KMS-11 (cell line): ENCODE data around the gene FOXD2.

Experiments
- H2AFZ ChIP-seq: fragments of 200-600 bp; sonication (generic); 2 replicates; pipeline ENCODE4 v1.6.1; 2016; ENCODE audit warnings: antibody characterized with exemption, mixed run types, low read depth
- H3K27ac ChIP-seq: fragments of 200-600 bp; sonication (generic); 2 replicates; pipeline ENCODE4 v1.6.1; 2016; ENCODE audit warnings: mild to moderate bottlenecking, mixed run types
- H3K27me3 ChIP-seq: fragments of 200-600 bp; sonication (generic); 2 replicates; pipeline ENCODE4 v1.6.1; 2017; ENCODE audit warnings: mild to moderate bottlenecking, low read depth, mixed run types, moderate library complexity; ENCODE audit not compliant: insufficient read depth
- H3K36me3 ChIP-seq: fragments of 200-600 bp; sonication (generic); 2 replicates; pipeline ENCODE4 v1.6.1; 2017; ENCODE audit warnings: mild to moderate bottlenecking, mixed run types; ENCODE audit not compliant: insufficient read depth
- H3K4me1 ChIP-seq: fragments of 200-600 bp; sonication (generic); 2 replicates; pipeline ENCODE4 v1.6.1; 2016; ENCODE audit warnings: mild to moderate bottlenecking, low read depth, mixed run types; ENCODE audit not compliant: poor library complexity, severe bottlenecking
- H3K4me2 ChIP-seq: fragments of 200-600 bp; sonication (generic); 2 replicates; pipeline ENCODE4 v1.7.0; 2016; ENCODE audit warnings: mild to moderate bottlenecking, mixed run types
- H3K4me3 ChIP-seq: fragments of 200-600 bp; sonication (generic); IDR thresholded peaks from 2 replicates; pipeline ENCODE4 v1.6.1; 2017; ENCODE audit warnings: low read depth, low read length, mixed read lengths; ENCODE audit not compliant: insufficient read depth
- H3K79me2 ChIP-seq: fragments of 200-600 bp; sonication (generic); 2 replicates; pipeline ENCODE4 v1.6.1; 2016; ENCODE audit warnings: low read depth, mixed run types; ENCODE audit not compliant: insufficient read depth
- H3K9ac ChIP-seq: fragments of 200-600 bp; sonication (generic); 2 replicates; pipeline ENCODE4 v1.6.1; 2016; ENCODE audit warnings: mild to moderate bottlenecking, mixed run types
- H4K20me1 ChIP-seq: fragments of 200-600 bp; sonication (generic); 2 replicates; pipeline ENCODE4 v1.6.1; 2016; ENCODE audit warnings: mild to moderate bottlenecking, mixed run types; ENCODE audit not compliant: insufficient read depth
- CTCF ChIP-seq: fragments of 200-600 bp; sonication (generic); conservative IDR thresholded peaks from 2 replicates; pipeline ENCODE4 v1.6.1; 2017; ENCODE audit warnings: low read depth, mild to moderate bottlenecking, antibody characterized with exemption, low read length, moderate library complexity, mixed read lengths

FOXD2 gene

GRCh38 chr1:47432071-47433036 is 5.5 kb upstream of the FOXD2 start:
- Histone ChIP-seq H3K27ac (no peak overlapping the region), H3K36me3 (no peaks in the 10 kb centered on the region), H3K4me3 (no peak overlapping the region), H3K27me3 (no peaks in the 10 kb centered on the region), H3K79me2 (peaks cover 10% of the 10 kb centered on the region; the same call in 1 of the 2 replicates), H4K20me1 (no peaks in the 10 kb centered on the region), H3K9ac (no peak overlapping the region), H2AFZ (no peak overlapping the region), H3K4me2 (no peak overlapping the region), H3K4me1 (peaks cover 8% of the 10 kb centered on the region)
- TF ChIP-seq CTCF = no peak

- no peaks in the 10 kb centered on the region for H4K20me1 ChIP-seq
- H3K36me3 ChIP-seq = no peaks in the 10 kb centered on the region
- no peak overlapping the region for H3K4me3 ChIP-seq
- no peak for TF ChIP-seq CTCF
- no peak overlapping the region for H3K9ac ChIP-seq
- no peaks in the 10 kb centered on the region for H3K27me3 ChIP-seq
- H3K4me1 ChIP-seq = peaks cover 8% of the 10 kb centered on the region
- no peak overlapping the region for H3K27ac ChIP-seq
- peaks cover 10% of the 10 kb centered on the region; the same call in 1 of the 2 replicates for H3K79me2 ChIP-seq
- no peak overlapping the region for H2AFZ ChIP-seq
- no peak overlapping the region for H3K4me2 ChIP-seq
Observed at GRCh38 chr1:47433037-47433421, 4.8 kb upstream of the FOXD2 start.

GRCh38 chr1:47433477-47434050 is 4.3 kb upstream of the FOXD2 start:
- Histone ChIP-seq H3K4me3 (no peak overlapping the region), H4K20me1 (no peaks in the 10 kb centered on the region), H3K36me3 (no peaks in the 10 kb centered on the region), H3K4me1 (peaks cover 8% of the 10 kb centered on the region), H2AFZ (no peak overlapping the region), H3K9ac (no peak overlapping the region), H3K4me2 (no peak overlapping the region), H3K27me3 (no peaks in the 10 kb centered on the region), H3K27ac (no peak overlapping the region), H3K79me2 (peaks cover 10% of the 10 kb centered on the region; the same call in 1 of the 2 replicates)
- TF ChIP-seq CTCF = no peak

- no peaks in the 10 kb centered on the region for H3K27me3 ChIP-seq
- no peak for TF ChIP-seq CTCF
- no peak overlapping the region for H2AFZ ChIP-seq
- peaks cover 8% of the 10 kb centered on the region for H3K4me1 ChIP-seq
- no peak overlapping the region for H3K4me2 ChIP-seq
- H3K4me3 ChIP-seq = no peak overlapping the region
- no peaks in the 10 kb centered on the region for H4K20me1 ChIP-seq
- no peak overlapping the region for H3K9ac ChIP-seq
- no peaks in the 10 kb centered on the region for H3K36me3 ChIP-seq
- H3K79me2 ChIP-seq = peaks cover 10% of the 10 kb centered on the region; the same call in 1 of the 2 replicates
- no peak overlapping the region for H3K27ac ChIP-seq
Observed at GRCh38 chr1:47434051-47434842, 3.6 kb upstream of the FOXD2 start.
